Stimulated activated CD4-positive, alpha-beta T cell treated with anti-CD3 and anti-CD28 coated beads, Interleukin-1b, Interleukin-23, amount 100 ng/mL, for 24 hours (primary cell): ENCODE measurements around the gene BRD1.

Experiments
- DNase-seq, 4 experiments: peaks; one replicate each; pipeline ENCODE4 v3.0.0-alpha.2; 2020; ENCODE audit warnings: low read depth in 4 of 4, low spot score in 1 of 4

BRD1 gene

GRCh38 chr22:49753961-49754695 lies 73.5 kb downstream of the BRD1 start:
- DNase-seq: no peak

GRCh38 chr22:49753276-49753890 lies 74.3 kb downstream of the BRD1 start:
- no peak for DNase-seq

GRCh38 chr22:49752598-49753091 lies 75.0 kb downstream of the BRD1 start:
- DNase-seq: no peak

GRCh38 chr22:49751966-49752597 lies 75.6 kb downstream of the BRD1 start:
- DNase-seq: no peak

- no peak for DNase-seq
Measured at GRCh38 chr22:49751318-49751965, 76.2 kb downstream of the BRD1 start.

GRCh38 chr22:49749885-49750510 lies 77.7 kb downstream of the BRD1 start:
- DNase-seq: no peak

GRCh38 chr22:49749227-49749626 lies 78.4 kb downstream of the BRD1 start:
- DNase-seq: no peak

GRCh38 chr22:49748514-49748913 lies 79.2 kb downstream of the BRD1 start:
- DNase-seq: no peak

GRCh38 chr22:49747716-49748115 lies 80.0 kb downstream of the BRD1 start:
- DNase-seq: no peak

- DNase-seq: no peak
Measured at GRCh38 chr22:49747130-49747529, 80.5 kb downstream of the BRD1 start.

- DNase-seq: no peak
Measured at GRCh38 chr22:49746065-49746464, 81.6 kb downstream of the BRD1 start.

GRCh38 chr22:49740242-49740641 lies 87.4 kb downstream of the BRD1 start:
- DNase-seq: no peak

GRCh38 chr22:49739138-49739537 lies 88.5 kb downstream of the BRD1 start:
- no peak for DNase-seq

- no peak for DNase-seq
Measured at GRCh38 chr22:49738566-49738965, 89.1 kb downstream of the BRD1 start.

GRCh38 chr22:49738006-49738405 lies 89.7 kb downstream of the BRD1 start:
- no peak for DNase-seq

- DNase-seq: no peak
Measured at GRCh38 chr22:49737101-49737551, 90.5 kb downstream of the BRD1 start.

- no peak for DNase-seq
Measured at GRCh38 chr22:49736538-49736937, 91.1 kb downstream of the BRD1 start.

- no peak for DNase-seq
Measured at GRCh38 chr22:49735901-49736421, 91.7 kb downstream of the BRD1 start.

- DNase-seq: no peak
Measured at GRCh38 chr22:49735411-49735900, 92.2 kb downstream of the BRD1 start.

GRCh38 chr22:49734882-49735281 lies 92.8 kb downstream of the BRD1 start:
- DNase-seq: no peak

- DNase-seq: no peak
Measured at GRCh38 chr22:49734390-49734789, 93.3 kb downstream of the BRD1 start.
